NCI-H1092 (cell line): ENCODE results near the gene ABLIM3.

Experiments used
- DNase-seq: peaks from one replicate; lab custom pipeline; 2025; lab: John Stamatoyannopoulos, UW

ABLIM3 gene

GRCh38 chr5:149282027-149282965 is 141.0 kb downstream of the ABLIM3 start:
- no peak for DNase-seq

DNA sequence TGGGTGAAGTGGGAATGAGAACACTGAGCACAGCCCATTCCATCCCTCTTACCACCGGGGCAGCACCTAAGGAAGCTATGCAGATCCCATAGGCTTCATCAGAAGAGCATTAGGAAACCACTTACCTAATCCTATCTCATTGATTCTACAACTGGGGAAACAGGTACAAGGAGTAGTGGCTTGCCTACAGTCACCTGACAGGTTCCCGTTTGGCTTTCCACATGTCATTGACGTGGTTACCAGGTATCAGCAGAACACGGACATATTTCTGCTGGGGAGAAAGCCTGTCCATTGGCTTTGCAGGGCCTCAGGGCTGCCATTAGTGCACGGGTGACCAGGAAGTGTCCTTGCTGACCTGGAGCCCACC is 141.7 kb downstream of the ABLIM3 start:
- no peak for DNase-seq

- peak; percentile 61 for DNase-seq
These were observed 142.6 kb downstream of the ABLIM3 start for GRCh38 chr5:149283626-149284480.

- DNase-seq, result no peak
These were observed 143.2 kb downstream of the ABLIM3 start for GRCh38 chr5:149284501-149284900.

DNA sequence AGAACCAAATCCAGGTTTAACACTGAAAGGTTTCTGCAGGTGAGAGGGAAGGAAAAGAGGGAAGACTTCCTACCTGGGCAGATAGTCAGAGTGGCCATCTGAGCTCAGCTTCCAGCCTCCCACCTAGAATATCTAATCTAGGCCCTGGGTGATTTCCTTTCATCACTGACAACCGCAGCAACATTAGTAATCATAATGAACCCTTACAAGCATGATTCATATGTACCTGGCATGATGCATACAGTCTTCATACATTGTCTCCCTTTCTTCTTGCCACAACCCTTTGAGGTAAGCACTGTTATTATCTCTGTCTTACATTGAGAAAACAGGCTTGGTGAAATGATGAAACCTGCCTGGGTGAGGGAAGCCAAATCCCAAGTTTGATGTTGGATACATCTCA is 143.9 kb downstream of the ABLIM3 start:
- DNase-seq, result no peak

- no peak for DNase-seq
These were observed 147.1 kb downstream of the ABLIM3 start for GRCh38 chr5:149288436-149288835.

- no peak for DNase-seq
These were observed 148.0 kb downstream of the ABLIM3 start for GRCh38 chr5:149289301-149289700.

GRCh38 chr5:149294872-149295829 is 153.9 kb downstream of the ABLIM3 start:
- DNase-seq, result no peak

- DNase-seq, result no peak
These were observed 156.2 kb downstream of the ABLIM3 start for GRCh38 chr5:149297340-149298025.

- DNase-seq, result no peak
These were observed 156.9 kb downstream of the ABLIM3 start for GRCh38 chr5:149298163-149298562.

GRCh38 chr5:149298842-149299404 is 157.6 kb downstream of the ABLIM3 start:
- DNase-seq, result no peak

- no peak for DNase-seq
These were observed 158.3 kb downstream of the ABLIM3 start for GRCh38 chr5:149299451-149300054.

DNA sequence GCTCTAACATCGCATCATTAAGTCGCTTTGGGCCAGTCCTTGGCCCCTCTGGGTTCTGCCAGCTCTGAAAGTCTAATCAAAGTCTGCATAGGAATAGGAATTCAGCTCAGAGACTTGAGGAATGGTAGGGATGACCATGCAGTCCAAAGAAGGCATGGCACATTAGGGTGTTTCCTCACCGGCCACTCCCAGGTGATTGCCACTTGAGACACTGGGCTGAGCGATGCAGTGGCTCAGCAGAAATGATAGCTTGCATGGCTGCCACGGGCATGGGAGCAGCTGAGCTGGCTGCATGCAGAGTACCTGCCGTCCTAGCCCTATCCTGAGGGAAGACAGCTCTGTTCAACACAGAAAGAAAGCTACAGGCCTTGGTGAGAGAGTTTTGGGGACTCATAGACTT is 159.1 kb downstream of the ABLIM3 start:
- DNase-seq, result no peak

DNA sequence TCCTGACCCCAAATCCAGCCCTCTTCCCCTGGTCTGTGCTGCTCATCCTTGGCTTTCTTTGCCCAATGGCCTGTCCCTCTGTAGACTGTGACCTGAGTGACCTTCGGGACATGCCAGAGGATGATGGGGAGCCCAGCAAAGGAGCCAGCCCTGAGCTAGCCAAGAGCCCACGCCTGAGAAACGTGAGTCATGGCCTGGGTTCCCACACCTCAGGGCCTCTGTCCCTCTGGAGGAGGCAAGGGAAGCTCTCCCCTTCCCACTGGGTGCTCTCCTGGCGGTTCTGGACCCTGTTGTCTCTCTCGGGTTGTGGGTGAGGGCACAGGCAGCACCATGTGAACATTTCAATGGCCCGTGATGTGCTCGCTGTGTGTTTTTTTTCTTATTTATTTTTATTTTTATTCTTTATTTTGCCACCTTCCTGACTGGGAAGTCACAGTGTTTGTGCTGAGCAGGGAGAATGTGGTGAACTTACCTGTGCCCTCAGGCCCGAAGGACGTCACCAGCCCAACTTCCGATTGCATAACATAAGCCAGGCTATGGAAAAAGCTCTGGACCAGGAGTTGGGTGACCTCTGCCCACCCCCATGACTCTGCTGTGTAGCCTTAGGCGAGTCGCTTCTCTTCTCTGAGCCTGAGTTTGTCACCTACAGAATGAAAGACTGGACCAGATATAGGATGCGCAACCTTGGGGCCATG is 159.9 kb downstream of the ABLIM3 start:
- no peak for DNase-seq

- DNase-seq, result no peak
These were observed 160.6 kb downstream of the ABLIM3 start for GRCh38 chr5:149301744-149302380.

- DNase-seq, result no peak
These were observed 161.3 kb downstream of the ABLIM3 start for GRCh38 chr5:149302641-149303040.

DNA sequence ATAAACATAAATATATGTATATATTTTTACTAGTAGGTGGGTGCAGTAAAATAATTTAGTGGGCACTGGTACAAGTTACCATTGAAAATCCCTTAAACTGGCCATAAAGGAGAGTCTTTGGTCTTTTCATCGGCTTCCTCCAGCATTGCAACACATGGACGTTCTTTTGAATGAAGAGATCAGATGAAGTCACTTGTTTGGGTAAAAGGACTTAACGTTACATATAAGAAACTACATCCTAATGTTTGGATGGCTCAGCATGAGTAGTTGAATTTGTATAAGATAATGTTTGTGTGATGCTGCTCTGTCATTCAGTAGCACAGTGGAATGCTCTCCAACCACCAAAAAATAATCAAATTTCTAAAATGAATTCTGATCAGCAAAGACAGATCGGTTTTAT is 161.9 kb downstream of the ABLIM3 start:
- DNase-seq, result no peak

- DNase-seq, result no peak
These were observed 163.1 kb downstream of the ABLIM3 start for GRCh38 chr5:149304195-149305078.
